GM19452 (cell line): ENCODE data around the gene ATG4A.

ENCODE experiments used
- ATAC-seq: cut with Tn5 transposase; IDR thresholded peaks from one replicate; pipeline ENCODE4 v1.9.1; 2021; ENCODE audit not compliant: unreplicated experiment

ATG4A gene

GRCh38 chrX:108091264-108091877 is at the start of gene ATG4A, which contains the start of gene PSMD10:
ATG4A (plus strand) TSS chrX:108091778; CDS start chrX:108091827, 49 bp downstream.
PSMD10 (minus strand) TSS chrX:108091542; CDS start chrX:108091520, 22 bp downstream.
- ATAC-seq = peak; percentile 95

- no peak for ATAC-seq
These were observed 46.9 kb upstream of the ATG4A start, which contains the start of gene VSIG1 for GRCh38 chrX:108044554-108045256. VSIG1 (plus strand) TSS chrX:108045065; CDS start chrX:108045131, 66 bp downstream.

GRCh38 chrX:108049649-108050048 is 41.9 kb upstream of the ATG4A start:
- ATAC-seq = no peak

GRCh38 chrX:108053218-108053617 is 38.4 kb upstream of the ATG4A start:
- no peak for ATAC-seq

- ATAC-seq = no peak
These were observed 36.0 kb upstream of the ATG4A start for GRCh38 chrX:108055546-108055945.

GRCh38 chrX:108059801-108060200 is 31.8 kb upstream of the ATG4A start:
- ATAC-seq = no peak

- no peak for ATAC-seq
These were observed 27.6 kb upstream of the ATG4A start for GRCh38 chrX:108064001-108064400.

GRCh38 chrX:108064613-108065012 is 27.0 kb upstream of the ATG4A start:
- no peak for ATAC-seq

GRCh38 chrX:108068121-108068520 is 23.5 kb upstream of the ATG4A start:
- ATAC-seq = no peak

- no peak for ATAC-seq
These were observed 20.7 kb upstream of the ATG4A start for GRCh38 chrX:108070891-108071290.

- ATAC-seq = no peak
These were observed 20.0 kb upstream of the ATG4A start for GRCh38 chrX:108071578-108071977.

- ATAC-seq = no peak
These were observed 18.8 kb upstream of the ATG4A start for GRCh38 chrX:108072746-108073145.

- ATAC-seq = no peak
These were observed 10.5 kb upstream of the ATG4A start for GRCh38 chrX:108081110-108081509.

- ATAC-seq = no peak
These were observed 3.8 kb upstream of the ATG4A start for GRCh38 chrX:108087792-108088191.

GRCh38 chrX:108088511-108088910 is 3.1 kb upstream of the ATG4A start:
- no peak for ATAC-seq

- ATAC-seq = peak; percentile 2
These were observed 901 bp upstream of the ATG4A start for GRCh38 chrX:108090491-108091263.

- peak; percentile 39 for ATAC-seq
These were observed 307 bp downstream of the ATG4A start for GRCh38 chrX:108091878-108092291.

GRCh38 chrX:108097380-108097779 is 5.8 kb downstream of the ATG4A start:
- ATAC-seq = no peak

- no peak for ATAC-seq
These were observed 13.9 kb downstream of the ATG4A start for GRCh38 chrX:108105473-108105872.

GRCh38 chrX:108114541-108114940 is 23.0 kb downstream of the ATG4A start:
- ATAC-seq = no peak

GRCh38 chrX:108117988-108118387 is 26.4 kb downstream of the ATG4A start:
- ATAC-seq = no peak

- no peak for ATAC-seq
These were observed 29.7 kb downstream of the ATG4A start for GRCh38 chrX:108121291-108121690.
